Measurements from ENCODE around the gene KLHL22.

KLHL22 gene

GRCh38 chr22:20433686-20434241 is 61.8 kb downstream of the KLHL22 start:
- no peak for DNase-seq (ENCODE audit: low read depth)
- TF ChIP-seq CTCF (conservative IDR thresholded peaks at IDR 0.05; ENCODE audit: control insufficient read depth, insufficient read depth, low read depth, low read length) = no peak
- H3K4me3 ChIP-seq (ENCODE audit: control insufficient read depth, low read depth, low read length) = no peak overlapping the region

GRCh38 chr22:20433191-20433590 is 62.4 kb downstream of the KLHL22 start:
- no peak for DNase-seq (ENCODE audit: low read depth)
- no peak for TF ChIP-seq CTCF (conservative IDR thresholded peaks at IDR 0.05; ENCODE audit: control insufficient read depth, insufficient read depth, low read depth, low read length)
- no peak overlapping the region for H3K4me3 ChIP-seq (ENCODE audit: control insufficient read depth, low read depth, low read length)

- TF ChIP-seq CTCF (conservative IDR thresholded peaks at IDR 0.05; ENCODE audit: control insufficient read depth, insufficient read depth, low read depth, low read length) = no peak
- H3K4me3 ChIP-seq (ENCODE audit: control insufficient read depth, low read depth, low read length) = no peak overlapping the region
- no peak for DNase-seq (ENCODE audit: low read depth)
Observed at GRCh38 chr22:20432244-20432686, 63.3 kb downstream of the KLHL22 start.

GRCh38 chr22:20431511-20432192 is 63.9 kb downstream of the KLHL22 start:
- H3K4me3 ChIP-seq (ENCODE audit: control insufficient read depth, low read depth, low read length) = no peak overlapping the region
- no peak for TF ChIP-seq CTCF (conservative IDR thresholded peaks at IDR 0.05; ENCODE audit: control insufficient read depth, insufficient read depth, low read depth, low read length)
- DNase-seq (ENCODE audit: low read depth) = no peak

GRCh38 chr22:20430720-20431510 is 64.7 kb downstream of the KLHL22 start:
- no peak overlapping the region for H3K4me3 ChIP-seq (ENCODE audit: control insufficient read depth, low read depth, low read length)
- no peak for DNase-seq (ENCODE audit: low read depth)
- no peak for TF ChIP-seq CTCF (conservative IDR thresholded peaks at IDR 0.05; ENCODE audit: control insufficient read depth, insufficient read depth, low read depth, low read length)

- no peak for DNase-seq (ENCODE audit: low read depth)
Observed at GRCh38 chr22:20430101-20430719, 65.4 kb downstream of the KLHL22 start.

More at GRCh38 chr22:20430101-20430719, 65.4 kb downstream of the KLHL22 start:
- TF ChIP-seq CTCF (conservative IDR thresholded peaks at IDR 0.05; ENCODE audit: control insufficient read depth, insufficient read depth, low read depth, low read length) = no peak
- H3K4me3 ChIP-seq (ENCODE audit: control insufficient read depth, low read depth, low read length) = no peak overlapping the region

Data from fibroblast of mammary gland (primary cell).